Bronchial epithelial cell (primary cell): Measurements from ENCODE around the gene SLC2A10. TPM values are rescaled to one million over a fixed set of nuclear protein-coding genes. Genes with fewer than 3 reads are reported as not detected.

Experiments used
- DNase-seq: peaks from one replicate; pipeline ENCODE4 v3.0.0-alpha.2; 2010; ENCODE audit warnings: low read depth
- FAIRE-seq: peaks from 2 replicates; lab custom pipeline; 2011; peaks lifted over from hg19 to GRCh38; lab: Jason Lieb, UNC
- H3K27me3 ChIP-seq: 2 replicates; pipeline ENCODE4 v1.5.1; 2011; ENCODE audit warnings: low read length; ENCODE audit not compliant: control insufficient read depth, insufficient read depth
- H3K36me3 ChIP-seq: 2 replicates; pipeline ENCODE4 v1.5.1; 2011; ENCODE audit warnings: low read length; ENCODE audit not compliant: control insufficient read depth, insufficient read depth
- H3K4me3 ChIP-seq: 2 replicates; pipeline ENCODE4 v1.5.1; 2011; ENCODE audit warnings: mild to moderate bottlenecking, low read depth, low read length, control low read depth
- CTCF ChIP-seq: IDR thresholded peaks from 2 replicates; pipeline ENCODE4 v1.5.1; 2011; ENCODE audit warnings: mild to moderate bottlenecking, moderate library complexity, low read length, control low read depth, inconsistent platforms; ENCODE audit not compliant: insufficient read depth, severe bottlenecking
- total RNA-seq: library from RNA; depleted of rRNA; stranded (reverse); fragments of >200 nt; gene quantifications from 2 replicates; pipeline ENCODE4 v1.2.1, GENCODE V29; 2014

Gene SLC2A10
- total RNA-seq, 1 donor from 2014 or later: 19.2 TPM

GRCh38 chr20:46749147-46749546, 39.7 kb downstream of the SLC2A10 start:
- no peak for DNase-seq
- Histone ChIP-seq H3K36me3 (no peaks in the 10 kb centered on the region), H3K27me3 (no peaks in the 10 kb centered on the region), H3K4me3 (no peak overlapping the region)
- no peak for FAIRE-seq
- no peak for TF ChIP-seq CTCF

- DNase-seq (no peak), FAIRE-seq (no peak)
- H3K36me3 ChIP-seq: no peaks in the 10 kb centered on the region
- no peak for TF ChIP-seq CTCF
- no peaks in the 10 kb centered on the region for H3K27me3 ChIP-seq
- H3K4me3 ChIP-seq: no peak overlapping the region
These were observed 42.4 kb downstream of the SLC2A10 start for GRCh38 chr20:46751856-46752255.

- H3K4me3 ChIP-seq: no peak overlapping the region
- TF ChIP-seq CTCF: peak; percentile 48
- no peaks in the 10 kb centered on the region for H3K27me3 ChIP-seq
- H3K36me3 ChIP-seq: no peaks in the 10 kb centered on the region
- DNase-seq: peak; percentile 39
- FAIRE-seq: no peak
These were observed 43.3 kb downstream of the SLC2A10 start for GRCh38 chr20:46752728-46753127.

GRCh38 chr20:46755483-46756413, 46.3 kb downstream of the SLC2A10 start:
- no peak overlapping the region for H3K4me3 ChIP-seq
- no peak for TF ChIP-seq CTCF
- DNase-seq (no peak), FAIRE-seq (no peak)
- no peaks in the 10 kb centered on the region for H3K36me3 ChIP-seq
- no peaks in the 10 kb centered on the region for H3K27me3 ChIP-seq

GRCh38 chr20:46756419-46756818, 47.0 kb downstream of the SLC2A10 start:
- DNase-seq: no peak
- H3K27me3 ChIP-seq: no peaks in the 10 kb centered on the region
- no peak for FAIRE-seq
- H3K36me3 ChIP-seq: no peaks in the 10 kb centered on the region
- no peak for TF ChIP-seq CTCF
- no peak overlapping the region for H3K4me3 ChIP-seq
